ENCODE data around the gene ENPP6. TPM values are rescaled to one million over a fixed set of nuclear protein-coding genes. Genes with fewer than 3 reads are reported as not detected.

ENPP6 gene
- polyA plus RNA-seq, 1 of the 3 experiments (the other 2 are of a cell fraction), result not detected

GRCh38 chr4:184061582-184061981, 156.1 kb downstream of the ENPP6 start:
- Histone ChIP-seq H3F3A (replicated peaks; ENCODE audit: insufficient read depth) (no peaks in the 10 kb centered on the region), H3K4me3 (ENCODE audit: low read depth in 2 of 2, low read length in 1 of 2) (no peak overlapping the region), H3K4me1 (ENCODE audit: control insufficient read depth in 1 of 2, insufficient read depth in 2 of 2, low read depth in 1 of 2, low read length in 1 of 2) (peaks cover 0 to 9% of the 10 kb centered on the region in 2 experiments; a peak in 2 of 4 replicates), H3K9me2 (no peaks in the 10 kb centered on the region), H4K20me1 (ENCODE audit: insufficient read depth) (no peaks in the 10 kb centered on the region), H2AFZ (ENCODE audit: low read depth) (no peak overlapping the region), H3K27me3 (ENCODE audit: insufficient read depth) (no peaks in the 10 kb centered on the region), H3K27ac (ENCODE audit: low read depth in 2 of 2, low read length in 1 of 2) (no peak overlapping the region), H3K4me2 (no peak overlapping the region), H3K79me2 (ENCODE audit: insufficient read depth) (no peaks in the 10 kb centered on the region), H3K9me3 (no peaks in the 10 kb centered on the region), H3K9ac (no peak overlapping the region), H3K36me3 (replicated peaks in 1 of 2; ENCODE audit: control insufficient read depth in 1 of 2, insufficient read depth in 2 of 2, low read length in 1 of 2) (no peaks in the 10 kb centered on the region)
- DNase-seq, result no peak
- ChIA-PET POLR2A (no interaction called here), CTCF (no interaction called here)
- TF ChIP-seq MXI1 (IDR thresholded peaks at IDR 0.05; ENCODE audit: low read depth, low read length) (no peak), RXRA (IDR thresholded peaks at IDR 0.05; ENCODE audit: borderline replicate concordance, low read depth) (no peak), POLR2AphosphoS5 (IDR thresholded peaks at IDR 0.05; ENCODE audit: low read depth, low read length) (no peak)
- 65% methylated on average over 6 of the region's 7 CpGs for WGBS (ENCODE audit: low lambda C conversion rate)

GRCh38 chr4:184059099-184059498, 158.6 kb downstream of the ENPP6 start:
- H3K9me3 ChIP-seq, result no peaks in the 10 kb centered on the region
- WGBS (ENCODE audit: low lambda C conversion rate), result 42% methylated on average over 3 of the region's 3 CpGs
- DNase-seq, result no peak

More at GRCh38 chr4:184059099-184059498, 158.6 kb downstream of the ENPP6 start:
- Histone ChIP-seq H3K27ac (ENCODE audit: low read depth in 2 of 2, low read length in 1 of 2) (no peak overlapping the region), H3K4me2 (no peak overlapping the region), H3K27me3 (ENCODE audit: insufficient read depth) (no peaks in the 10 kb centered on the region), H3K4me3 (ENCODE audit: low read depth in 2 of 2, low read length in 1 of 2) (no peak overlapping the region), H3K4me1 (ENCODE audit: control insufficient read depth in 1 of 2, insufficient read depth in 2 of 2, low read depth in 1 of 2, low read length in 1 of 2) (no peaks in the 10 kb centered on the region), H2AFZ (ENCODE audit: low read depth) (no peak overlapping the region), H4K20me1 (ENCODE audit: insufficient read depth) (no peaks in the 10 kb centered on the region), H3K9me2 (no peaks in the 10 kb centered on the region), H3K79me2 (ENCODE audit: insufficient read depth) (no peaks in the 10 kb centered on the region), H3K36me3 (replicated peaks in 1 of 2; ENCODE audit: control insufficient read depth in 1 of 2, insufficient read depth in 2 of 2, low read length in 1 of 2) (no peaks in the 10 kb centered on the region), H3F3A (replicated peaks; ENCODE audit: insufficient read depth) (no peaks in the 10 kb centered on the region), H3K9ac (no peak overlapping the region)
- TF ChIP-seq FOXJ3 (CRISPR knock-in tag; IDR thresholded peaks at IDR 0.05) (no peak), ZBTB33 (IDR thresholded peaks at IDR 0.05; ENCODE audit: borderline replicate concordance, low read depth) (no peak), SIN3A (IDR thresholded peaks at IDR 0.05; ENCODE audit: borderline replicate concordance, low read depth, low read length) (no peak), FOXM1 (IDR thresholded peaks at IDR 0.05; ENCODE audit: low read depth) (no peak), USF2 (IDR thresholded peaks at IDR 0.05; ENCODE audit: borderline replicate concordance, low read depth, low read length) (no peak), CTCF (IDR thresholded peaks at IDR 0.05) (no peak), RCOR1 (IDR thresholded peaks at IDR 0.05; ENCODE audit: low read length) (no peak)
- ChIA-PET POLR2A (no interaction called here), CTCF (no interaction called here)

Data from SK-N-SH (cell line).